ENCODE data around the gene KAT7.
"Not testable (repeated sequence)": the region's sequence is repeated elsewhere in the genome, so short reads cannot be mapped to it uniquely, and the experiment has no call there.

KAT7 gene

DNA sequence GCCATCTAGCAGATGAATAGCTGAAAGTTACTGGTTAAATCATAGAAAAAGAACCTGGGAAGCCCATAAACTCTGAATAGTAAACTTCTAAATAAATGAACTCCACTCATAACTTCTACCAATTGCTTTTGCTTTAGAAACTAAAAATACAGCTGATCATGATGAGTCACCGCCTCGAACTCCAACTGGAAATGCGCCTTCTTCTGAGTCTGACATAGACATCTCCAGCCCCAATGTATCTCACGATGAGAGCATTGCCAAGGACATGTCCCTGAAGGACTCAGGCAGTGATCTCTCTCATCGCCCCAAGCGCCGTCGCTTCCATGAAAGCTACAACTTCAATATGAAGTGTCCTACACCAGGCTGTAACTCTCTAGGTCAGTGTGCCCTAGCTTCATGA, 9.7 kb downstream of the KAT7 start:
- in situ Hi-C loops (cut with HindIII; ENCODE audit: low sequenced_read_pairs): no loop called here

DNA sequence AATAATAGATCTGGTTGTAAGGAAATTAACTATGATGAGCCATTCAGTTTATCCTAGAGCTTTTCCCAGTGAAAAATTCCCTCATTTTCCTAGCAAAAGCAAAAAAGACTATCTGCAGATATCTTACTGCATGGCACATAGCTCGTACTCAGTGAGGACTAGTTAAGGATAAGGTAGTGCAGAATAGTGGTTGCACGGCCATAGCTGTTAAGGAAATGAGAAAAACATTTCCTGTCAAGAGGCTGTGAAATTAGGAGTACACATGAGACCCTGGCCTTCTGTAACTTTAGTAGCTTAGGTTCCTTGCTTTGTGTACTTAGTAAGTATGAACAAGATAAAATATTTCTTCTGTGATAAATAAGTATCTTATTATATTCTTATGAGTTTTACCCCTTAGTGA, 10.3 kb downstream of the KAT7 start:
- in situ Hi-C loops (cut with HindIII; ENCODE audit: low sequenced_read_pairs): no loop called here

- in situ Hi-C loops (cut with HindIII; ENCODE audit: low sequenced_read_pairs): no loop called here
Measured at GRCh38 chr17:49809056-49809455, 20.6 kb downstream of the KAT7 start.

- in situ Hi-C loops (cut with HindIII; ENCODE audit: low sequenced_read_pairs): no loop called here
Measured at GRCh38 chr17:49814781-49815529, 26.5 kb downstream of the KAT7 start.

GRCh38 chr17:49815761-49816281, 27.3 kb downstream of the KAT7 start:
- in situ Hi-C loops (cut with HindIII; ENCODE audit: low sequenced_read_pairs): no loop called here

- in situ Hi-C loops (cut with HindIII; ENCODE audit: low sequenced_read_pairs): no loop called here
Measured at GRCh38 chr17:49817993-49818392, 29.5 kb downstream of the KAT7 start.

DNA sequence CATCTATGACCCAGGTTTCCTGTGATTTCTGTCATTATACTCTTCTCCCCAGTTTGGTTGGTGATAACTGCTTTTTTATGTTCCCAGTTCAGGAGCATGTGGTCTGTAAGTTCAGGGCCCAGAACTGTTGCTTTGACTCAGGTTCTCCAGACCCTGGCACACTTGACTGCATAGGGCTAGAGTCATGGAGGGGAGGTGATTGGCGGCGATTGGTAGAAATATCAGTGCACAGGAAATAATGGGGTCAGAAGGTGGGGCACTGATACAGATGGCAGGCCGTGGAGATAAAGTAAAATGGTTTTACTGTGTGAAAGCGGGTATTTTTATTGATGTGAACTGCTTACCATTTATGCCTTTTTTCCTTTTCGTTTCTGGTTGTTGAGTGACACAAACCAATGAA, 30.7 kb downstream of the KAT7 start:
- in situ Hi-C loops (cut with HindIII; ENCODE audit: low sequenced_read_pairs): no loop called here

GRCh38 chr17:49819651-49820050, 31.2 kb downstream of the KAT7 start:
- in situ Hi-C loops (cut with HindIII; ENCODE audit: low sequenced_read_pairs): no loop called here

GRCh38 chr17:49820773-49821172, 32.3 kb downstream of the KAT7 start:
- in situ Hi-C loops (cut with HindIII; ENCODE audit: low sequenced_read_pairs): no loop called here

DNA sequence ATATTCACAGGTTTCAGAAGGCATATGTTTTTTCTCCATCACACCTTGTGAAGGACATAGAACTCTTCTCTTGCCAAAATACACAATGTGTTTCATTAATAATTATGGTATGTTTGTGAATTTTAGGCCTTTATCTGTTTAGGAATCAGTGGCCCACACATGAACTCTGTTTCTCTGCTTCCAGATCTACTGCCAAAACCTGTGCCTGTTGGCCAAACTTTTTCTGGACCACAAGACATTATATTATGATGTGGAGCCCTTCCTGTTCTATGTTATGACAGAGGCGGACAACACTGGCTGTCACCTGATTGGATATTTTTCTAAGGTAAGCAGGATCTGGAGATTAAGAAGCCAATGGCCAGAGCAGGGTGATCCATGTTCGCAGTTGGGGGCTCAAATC, 33.0 kb downstream of the KAT7 start:
- in situ Hi-C loops (cut with HindIII; ENCODE audit: low sequenced_read_pairs): no loop called here

DNA sequence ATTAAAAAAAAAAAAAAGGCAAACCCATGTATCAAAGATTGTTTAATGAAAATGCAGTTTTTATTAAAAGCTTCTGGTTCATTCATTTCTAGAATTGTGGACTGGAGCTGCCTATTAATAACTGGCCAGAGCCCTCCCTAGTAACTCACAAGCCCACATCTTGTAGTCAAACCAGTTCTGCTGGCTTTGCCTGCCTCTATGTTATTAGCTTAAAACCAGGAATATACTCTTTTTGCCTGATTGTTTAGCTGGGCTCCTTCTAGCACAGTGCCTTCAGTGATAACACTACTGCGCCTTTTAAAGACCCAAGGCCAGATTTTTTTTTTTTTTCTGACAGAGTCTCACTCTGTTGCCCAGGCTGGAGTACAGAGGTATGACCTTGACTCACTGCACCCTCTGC, 33.4 kb downstream of the KAT7 start:
- in situ Hi-C loops (cut with HindIII; ENCODE audit: low sequenced_read_pairs): no loop called here

- in situ Hi-C loops (cut with HindIII; ENCODE audit: low sequenced_read_pairs): no loop called here
Measured at GRCh38 chr17:49822829-49823228, 34.3 kb downstream of the KAT7 start.

DNA sequence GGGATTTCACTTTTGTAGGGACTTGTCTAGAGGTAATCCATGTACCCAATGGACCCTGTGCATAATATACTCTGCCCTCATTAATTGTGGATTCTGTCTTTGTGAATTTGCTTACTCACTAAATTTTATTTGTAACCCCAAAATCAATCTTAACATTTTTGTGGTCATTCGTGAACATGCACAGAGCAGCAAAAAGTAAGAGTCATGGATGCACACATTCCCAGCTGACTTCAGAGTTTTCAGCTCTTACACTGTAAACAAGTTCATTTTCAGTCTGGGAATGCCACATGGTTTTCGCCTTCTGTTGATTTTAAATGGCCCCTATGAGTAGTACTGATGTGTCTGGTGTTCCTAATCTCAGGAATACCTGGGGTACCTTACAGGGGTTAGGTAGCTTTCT, 35.1 kb downstream of the KAT7 start:
- in situ Hi-C loops (cut with HindIII; ENCODE audit: low sequenced_read_pairs): no loop called here

- in situ Hi-C loops (cut with HindIII; ENCODE audit: low sequenced_read_pairs): no loop called here
Measured at GRCh38 chr17:49825645-49826044, 37.2 kb downstream of the KAT7 start.

GRCh38 chr17:49828325-49828724, 39.8 kb downstream of the KAT7 start:
- in situ Hi-C loops (cut with HindIII; ENCODE audit: low sequenced_read_pairs): not testable (repeated sequence)

DNA sequence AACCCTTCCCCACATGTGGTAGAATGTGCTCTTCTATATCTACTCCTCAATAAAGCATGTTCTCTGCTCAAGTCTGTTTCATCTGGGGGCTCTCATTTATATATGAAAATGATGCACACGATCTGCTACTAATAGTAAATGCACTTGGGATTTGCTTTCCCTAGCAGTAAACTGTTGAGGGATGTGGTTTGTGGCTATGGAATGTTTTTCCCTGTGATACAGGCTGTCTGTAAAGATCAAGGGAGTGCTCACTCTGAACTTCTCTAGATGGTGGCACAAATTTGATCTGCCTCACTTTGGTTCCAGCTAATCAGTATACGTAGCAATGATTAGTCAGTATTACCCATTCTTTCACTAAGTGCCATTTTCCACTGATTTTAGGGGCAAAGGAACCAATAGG, 40.5 kb downstream of the KAT7 start:
- in situ Hi-C loops (cut with HindIII; ENCODE audit: low sequenced_read_pairs): no loop called here

GRCh38 chr17:49830605-49831004, 42.1 kb downstream of the KAT7 start:
- in situ Hi-C loops (cut with HindIII; ENCODE audit: low sequenced_read_pairs): no loop called here

DNA sequence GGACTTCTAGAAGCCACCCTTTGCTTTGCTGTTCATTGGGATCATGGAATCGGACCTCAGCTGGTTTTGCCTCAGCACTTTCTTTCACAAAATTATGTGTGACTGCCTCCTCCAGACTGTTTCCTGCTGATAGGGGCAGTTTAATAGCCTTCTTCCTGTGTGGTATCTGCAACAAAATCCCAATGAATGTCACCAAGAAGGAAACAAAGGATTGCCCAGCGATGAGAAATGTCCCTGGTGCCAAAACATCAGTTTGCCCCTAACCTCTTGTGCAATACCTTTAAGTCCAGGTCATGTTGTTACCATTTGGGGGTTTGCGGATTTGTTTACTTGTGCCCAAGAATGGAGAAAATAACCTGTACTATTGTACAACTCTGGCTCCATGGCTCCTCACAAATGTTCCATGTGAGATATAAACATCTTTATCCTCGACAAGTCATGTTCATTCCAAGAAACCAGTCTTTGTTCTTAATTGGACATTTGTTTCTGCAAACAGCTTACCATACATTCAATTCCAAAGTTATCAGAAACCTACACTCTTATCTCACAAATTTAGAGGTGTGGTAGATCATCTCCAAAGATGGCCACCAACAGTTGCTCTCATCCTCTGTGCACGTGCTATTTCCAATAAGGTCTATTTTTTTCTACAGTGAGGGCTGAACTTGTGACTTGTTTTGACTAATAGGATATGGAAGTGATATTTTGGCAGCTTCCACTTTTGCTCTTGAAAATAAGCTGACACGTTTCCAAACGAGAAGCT, 44.5 kb downstream of the KAT7 start:
- in situ Hi-C loops (cut with HindIII; ENCODE audit: low sequenced_read_pairs): no loop called here

DNA sequence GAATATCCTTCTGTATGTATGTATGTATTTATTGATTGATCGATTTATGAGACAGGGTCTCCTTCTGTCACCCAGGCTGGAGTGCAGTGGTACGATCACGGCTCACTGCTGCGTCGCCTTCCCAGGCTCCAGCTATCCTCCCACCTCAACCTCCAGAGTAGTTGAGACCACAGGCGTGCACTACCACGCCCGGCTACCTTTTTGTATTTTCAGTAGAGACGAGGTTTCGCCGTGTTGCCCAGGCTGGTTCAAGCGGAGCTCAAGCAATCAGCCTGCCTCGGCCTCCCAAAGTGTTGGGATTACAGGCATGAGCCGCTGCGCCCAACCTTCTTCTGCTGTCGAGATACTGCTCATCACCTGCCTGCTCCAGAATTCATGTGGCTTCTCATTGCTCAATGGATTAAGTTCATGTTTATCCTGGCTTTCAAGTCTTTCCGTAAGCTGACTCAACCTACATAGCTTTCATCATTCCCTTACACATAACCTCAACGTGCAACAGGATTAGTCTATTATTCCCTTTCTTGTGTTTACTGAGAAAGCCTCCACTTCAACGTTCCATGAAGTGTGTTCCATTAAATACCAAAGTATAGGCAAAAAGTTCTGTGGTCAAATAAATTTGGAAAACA, 45.8 kb downstream of the KAT7 start:
- in situ Hi-C loops (cut with HindIII; ENCODE audit: low sequenced_read_pairs): no loop called here

GRCh38 chr17:49835472-49835871, 47.0 kb downstream of the KAT7 start:
- in situ Hi-C loops (cut with HindIII; ENCODE audit: low sequenced_read_pairs): no loop called here

- in situ Hi-C loops (cut with HindIII; ENCODE audit: low sequenced_read_pairs): no loop called here
Measured at GRCh38 chr17:49836111-49837030, 47.9 kb downstream of the KAT7 start.
